Naive thymus-derived CD4-positive, alpha-beta T cell (primary cell): ENCODE measurements around the gene GSC2. TPM values are rescaled to one million over a fixed set of nuclear protein-coding genes. Genes with fewer than 3 reads are reported as not detected.

Source experiments
- ATAC-seq: fragments of 150-1000 bp; cut with Tn5 transposase; 2 replicates; pipeline ENCODE4 v1.10.0; 2021; ENCODE audit warnings: mild to moderate bottlenecking, moderate library complexity
- CTCF ChIA-PET: fragments of 350-600 bp; sonication (Branson Sonifier 250); formaldehyde crosslinking; loops from one replicate; lab custom pipeline; 2021; ENCODE audit warnings: antibody characterized with exemption; lab: Charles Lee
- POLR2A ChIA-PET: fragments of 350-600 bp; sonication (Branson Sonifier 250); formaldehyde crosslinking; loops from one replicate; lab custom pipeline; 2021; ENCODE audit warnings: antibody characterized with exemption, inconsistent platforms; lab: Charles Lee
- DNase-seq, 9 donors: peaks; one replicate each; pipeline versions ENCODE4 v3.0.0 to v3.0.0-alpha.2; 2020 to 2022; ENCODE audit warnings: mixed read lengths in 1 of 9
- H3K27ac ChIP-seq: one replicate; pipeline ENCODE4 v1.7.0; 2013; ENCODE audit warnings: mild to moderate bottlenecking, low read depth, low read length, moderate library complexity
- H3K27me3 ChIP-seq, 2 donors: one replicate each; pipeline ENCODE4 v1.7.0; 2013; ENCODE audit warnings: low read length in 2 of 2, mild to moderate bottlenecking in 2 of 2, moderate library complexity in 2 of 2; ENCODE audit not compliant: control insufficient read depth in 2 of 2, insufficient read depth in 2 of 2
- H3K36me3 ChIP-seq, 3 experiments: 1 replicate in 2 of 3; 2 replicates in 1 of 3; pipeline ENCODE4 v1.7.0; 2013; ENCODE audit warnings: low read length in 3 of 3, mild to moderate bottlenecking in 3 of 3, moderate library complexity in 1 of 3; ENCODE audit not compliant: insufficient read depth in 3 of 3, control insufficient read depth in 2 of 3
- H3K4me1 ChIP-seq, 2 donors: one replicate each; pipeline ENCODE4 v1.7.0; 2013; ENCODE audit warnings: low read length in 2 of 2, mild to moderate bottlenecking in 2 of 2, moderate library complexity in 1 of 2; ENCODE audit not compliant: control insufficient read depth in 2 of 2, insufficient read depth in 2 of 2
- H3K4me3 ChIP-seq: 2 replicates; pipeline ENCODE4 v1.7.0; 2013; ENCODE audit warnings: mild to moderate bottlenecking, low read length
- H3K9me3 ChIP-seq, 3 experiments: 1 replicate in 2 of 3; 2 replicates in 1 of 3; pipeline ENCODE4 v1.7.0; 2013; ENCODE audit warnings: low read length in 3 of 3; ENCODE audit not compliant: control insufficient read depth in 2 of 3
- H3K27ac Mint-ChIP-seq, 9 donors: one replicate each; pipeline ENCODE4 v1.8.0; 2020 to 2022; ENCODE audit warnings: mixed read lengths in 9 of 9, mild to moderate bottlenecking in 8 of 9, moderate library complexity in 5 of 9, inconsistent platforms in 2 of 9
- H3K27me3 Mint-ChIP-seq, 5 donors: one replicate each; pipeline ENCODE4 v1.8.0; 2021 to 2022; ENCODE audit warnings: mixed read lengths in 5 of 5, mild to moderate bottlenecking in 1 of 5
- H3K36me3 Mint-ChIP-seq, 5 donors: one replicate each; pipeline ENCODE4 v1.8.0; 2020 to 2022; ENCODE audit warnings: mixed read lengths in 5 of 5, mild to moderate bottlenecking in 3 of 5, inconsistent platforms in 1 of 5
- H3K4me1 Mint-ChIP-seq, 7 donors: one replicate each; pipeline ENCODE4 v1.8.0; 2020 to 2022; ENCODE audit warnings: mixed read lengths in 7 of 7, mild to moderate bottlenecking in 3 of 7, inconsistent platforms in 1 of 7
- H3K4me3 Mint-ChIP-seq, 10 donors: one replicate each; pipeline ENCODE4 v1.8.0; 2020 to 2022; ENCODE audit warnings: mild to moderate bottlenecking in 10 of 10, mixed read lengths in 10 of 10, moderate library complexity in 6 of 10, inconsistent platforms in 2 of 10
- H3K9me3 Mint-ChIP-seq, 11 donors: one replicate each; pipeline ENCODE4 v1.8.0; 2020 to 2022; ENCODE audit warnings: mixed read lengths in 11 of 11, mild to moderate bottlenecking in 4 of 11, inconsistent platforms in 1 of 11, moderate library complexity in 1 of 11
- intact Hi-C, 2 donors: fragments of 100-400 bp; cut with micrococcal nuclease; formaldehyde crosslinking; loops; one replicate each; pipeline ENCODE4 v1.15.1; 2023
- polyA plus RNA-seq, 2 donors: library from polyadenylated mRNA; unstranded; fragments of 300-500 nt; fragmentation: Illumina TruSeq; gene quantifications; one replicate each; pipeline ENCODE4 v1.2.3, GENCODE V29; 2021
- total RNA-seq, 6 experiments: library from RNA in 5 of 6; stranded (reverse) in 5 of 6; gene quantifications; 1 replicate in 5 of 6; 2 replicates in 1 of 6; pipeline ENCODE4 v1.2.3 and lab custom pipeline; 2021 to 2026

GSC2 gene
- total and polyA plus RNA-seq, 7 experiments from 2014 or later = not detected

GRCh38 chr22:19181786-19182471 is 31.8 kb upstream of the GSC2 start:
- no peaks in the 10 kb centered on the region for H3K27me3 Mint-ChIP-seq
- CTCF ChIA-PET = no interaction called here
- Histone ChIP-seq H3K27ac (no peak overlapping the region), H3K4me3 (no peak overlapping the region), H3K27me3 (no peaks in the 10 kb centered on the region), H3K9me3 (no peaks in the 10 kb centered on the region), H3K4me1 (peaks cover 7 to 9% of the 10 kb centered on the region in 2 donors), H3K36me3 (no peaks in the 10 kb centered on the region)
- DNase-seq = no peak
- H3K27ac Mint-ChIP-seq = peak overlapping the region in 3 of 9 donors; percentile 54 to 89 (median 62)
- intact Hi-C loops = no loop called here
- POLR2A ChIA-PET = no interaction called here
- ATAC-seq = no peak
- peaks cover 13 to 23% (median 19%) of the 10 kb centered on the region in 7 donors for H3K4me1 Mint-ChIP-seq
- peak overlapping the region in 2 of 10 donors; percentile 50 to 63 for H3K4me3 Mint-ChIP-seq
- no peaks in the 10 kb centered on the region for H3K9me3 Mint-ChIP-seq
- H3K36me3 Mint-ChIP-seq = no peaks in the 10 kb centered on the region

- no peaks in the 10 kb centered on the region for H3K9me3 ChIP-seq
- Mint-ChIP-seq H3K4me3 (peak overlapping the region in 2 of 10 donors; percentile 7 to 39), H3K36me3 (no peaks in the 10 kb centered on the region), H3K27me3 (no peaks in the 10 kb centered on the region), H3K9me3 (no peaks in the 10 kb centered on the region), H3K4me1 (peaks cover 13 to 25% (median 23%) of the 10 kb centered on the region in 7 donors), H3K27ac (peak overlapping the region in 2 of 9 donors; percentile 45 to 50)
- CTCF ChIA-PET = no interaction called here
- H3K27me3 ChIP-seq = no peaks in the 10 kb centered on the region
- no peak overlapping the region for H3K4me3 ChIP-seq
- H3K4me1 ChIP-seq = peaks cover 7 to 9% of the 10 kb centered on the region in 2 donors
- H3K27ac ChIP-seq = no peak overlapping the region
- no peaks in the 10 kb centered on the region for H3K36me3 ChIP-seq
- intact Hi-C loops = no loop called here
- DNase-seq (no peak), ATAC-seq (no peak)
- POLR2A ChIA-PET = no interaction called here
Measured at GRCh38 chr22:19180740-19181410, 30.8 kb upstream of the GSC2 start.

GRCh38 chr22:19180234-19180633 is 30.1 kb upstream of the GSC2 start:
- Histone ChIP-seq H3K4me3 (no peak overlapping the region), H3K9me3 (no peaks in the 10 kb centered on the region), H3K36me3 (no peaks in the 10 kb centered on the region), H3K27me3 (no peaks in the 10 kb centered on the region), H3K4me1 (peaks cover 7 to 9% of the 10 kb centered on the region in 2 donors), H3K27ac (no peak overlapping the region)
- Mint-ChIP-seq H3K9me3 (no peaks in the 10 kb centered on the region), H3K4me1 (peaks cover 13 to 25% (median 23%) of the 10 kb centered on the region in 7 donors), H3K27ac (no peak overlapping the region), H3K36me3 (no peaks in the 10 kb centered on the region), H3K27me3 (no peaks in the 10 kb centered on the region), H3K4me3 (no peak overlapping the region)
- ATAC-seq (no peak), DNase-seq (no peak)
- ChIA-PET CTCF (interaction anchor here (0.6 to 0.7 kb wide), 2 partner anchors 122 to 210 kb away, joined by 3 read pairs; no protein-coding TSS in a partner anchor), POLR2A (interaction anchor here (1.5 kb wide), 1 partner anchor 36 kb away, joined by 5 read pairs; the partner anchor contains the start of gene ESS2)
- intact Hi-C loops = no loop called here

- Histone ChIP-seq H3K9me3 (no peaks in the 10 kb centered on the region), H3K4me3 (peak overlapping the region; percentile 58), H3K27ac (peak overlapping the region; percentile 63), H3K27me3 (no peaks in the 10 kb centered on the region), H3K4me1 (peaks cover 7 to 9% of the 10 kb centered on the region in 2 donors), H3K36me3 (no peaks in the 10 kb centered on the region)
- Mint-ChIP-seq H3K27me3 (no peaks in the 10 kb centered on the region), H3K36me3 (no peaks in the 10 kb centered on the region), H3K27ac (peak overlapping the region; percentile 31 to 92 (median 85)), H3K9me3 (no peaks in the 10 kb centered on the region), H3K4me3 (peak overlapping the region; percentile 83 to 92 (median 86)), H3K4me1 (peaks cover 13 to 26% (median 23%) of the 10 kb centered on the region in 7 donors)
- DNase-seq (peak in 5 of 9 donors; percentile 30 to 55 (median 36)), ATAC-seq (peak; percentile 58)
- POLR2A ChIA-PET = interaction anchor here (1.5 kb wide), 1 partner anchor 35 kb away, joined by 5 read pairs; the partner anchor contains the start of gene ESS2
- CTCF ChIA-PET = interaction anchor here (0.7 kb wide), 1 partner anchor 122 kb away, joined by 3 read pairs; no protein-coding TSS in a partner anchor
- intact Hi-C loops = loop anchor here (1.0 to 5.0 kb wide), 9 partner anchors 57 to 539 kb away; partner anchors contain the start of genes C22orf39 (in 2 of the 2), DGCR2 (in 2 of the 2), CDC45 (in 1 of the 2) and CLTCL1 (in 1 of the 2)
Measured at GRCh38 chr22:19179497-19180048, 29.5 kb upstream of the GSC2 start.

- no peaks in the 10 kb centered on the region for H3K36me3 Mint-ChIP-seq
- intact Hi-C loops = loop anchor here (1.0 to 5.0 kb wide), 11 partner anchors 35 to 540 kb away; partner anchors contain the start of genes C22orf39 (in 2 of the 2), CLTCL1 (in 2 of the 2), DGCR2 (in 2 of the 2) and ESS2 (in 2 of the 2)
Measured at GRCh38 chr22:19178657-19179496, 28.8 kb upstream of the GSC2 start, which contains the start of gene SLC25A1. TSS of gene SLC25A1 (minus strand) at chr22:19178736. CDS start at chr22:19178673, 63 bp downstream.

More at GRCh38 chr22:19178657-19179496, 28.8 kb upstream of the GSC2 start, which contains the start of gene SLC25A1:
- Histone ChIP-seq H3K4me1 (peaks cover 7 to 9% of the 10 kb centered on the region in 2 donors), H3K36me3 (no peaks in the 10 kb centered on the region), H3K4me3 (peak within 1 kb of the TSS; percentile 58), H3K9me3 (no peaks in the 10 kb centered on the region), H3K27me3 (no peaks in the 10 kb centered on the region), H3K27ac (peak within 1 kb of the TSS; percentile 63)
- Mint-ChIP-seq H3K4me1 (peaks cover 13 to 28% (median 23%) of the 10 kb centered on the region in 7 donors), H3K27me3 (no peaks in the 10 kb centered on the region), H3K27ac (peak within 1 kb of the TSS; percentile 31 to 92 (median 85)), H3K4me3 (peak within 1 kb of the TSS; percentile 83 to 92 (median 86)), H3K9me3 (no peaks in the 10 kb centered on the region)
- DNase-seq (peak in 8 of 9 donors; percentile 42 to 96 (median 49)), ATAC-seq (peak; percentile 82)
- ChIA-PET POLR2A (interaction anchor here (0.8 to 1.5 kb wide), 4 partner anchors 10 to 90 kb away, joined by 3 to 5 read pairs (median 3); partner anchors contain the start of gene ESS2), CTCF (interaction anchor here (0.8 kb wide), 1 partner anchor 68 kb away, joined by 3 read pairs; no protein-coding TSS in a partner anchor)
